ENCODE results near the gene SLC49A4.

SLC49A4 gene

GRCh38 chr3:122882361-122882947 lies 87.6 kb downstream of the SLC49A4 start:
- 86 to 92% methylated on average over 2 of the region's 2 CpGs for WGBS, 2 experiments
- Histone ChIP-seq H3K4me3 (ENCODE audit: insufficient read depth, low read depth, low read length) (no peak overlapping the region), H3K36me3 (ENCODE audit: control insufficient read depth, insufficient read depth, low read length) (no peaks in the 10 kb centered on the region), H3K27ac (ENCODE audit: insufficient read depth, low read depth, low read length, poor library complexity, severe bottlenecking) (no peak overlapping the region), H3K27me3 (ENCODE audit: control insufficient read depth, insufficient read depth, low read length, poor library complexity, severe bottlenecking) (no peaks in the 10 kb centered on the region), H3K4me1 (ENCODE audit: control insufficient read depth, insufficient read depth, low read length) (no peaks in the 10 kb centered on the region), H3K9me3 (ENCODE audit: control insufficient read depth, low read length) (no peaks in the 10 kb centered on the region)

- no peaks in the 10 kb centered on the region for H3K27me3 ChIP-seq (ENCODE audit: control insufficient read depth, insufficient read depth, low read length, poor library complexity, severe bottlenecking)
- no peaks in the 10 kb centered on the region for H3K36me3 ChIP-seq (ENCODE audit: control insufficient read depth, insufficient read depth, low read length)
- no peak overlapping the region for H3K4me3 ChIP-seq (ENCODE audit: insufficient read depth, low read depth, low read length)
- H3K27ac ChIP-seq (ENCODE audit: insufficient read depth, low read depth, low read length, poor library complexity, severe bottlenecking), result no peak overlapping the region
- no peaks in the 10 kb centered on the region for H3K4me1 ChIP-seq (ENCODE audit: control insufficient read depth, insufficient read depth, low read length)
- 94 to 96% methylated on average over 4 of the region's 4 CpGs for WGBS, 2 experiments
- no peaks in the 10 kb centered on the region for H3K9me3 ChIP-seq (ENCODE audit: control insufficient read depth, low read length)
Measured at GRCh38 chr3:122886251-122886650, 91.4 kb downstream of the SLC49A4 start.

GRCh38 chr3:122886946-122887345 lies 92.1 kb downstream of the SLC49A4 start:
- Histone ChIP-seq H3K36me3 (ENCODE audit: control insufficient read depth, insufficient read depth, low read length) (no peaks in the 10 kb centered on the region), H3K27me3 (ENCODE audit: control insufficient read depth, insufficient read depth, low read length, poor library complexity, severe bottlenecking) (no peaks in the 10 kb centered on the region), H3K9me3 (ENCODE audit: control insufficient read depth, low read length) (no peaks in the 10 kb centered on the region), H3K4me1 (ENCODE audit: control insufficient read depth, insufficient read depth, low read length) (no peaks in the 10 kb centered on the region), H3K4me3 (ENCODE audit: insufficient read depth, low read depth, low read length) (no peak overlapping the region), H3K27ac (ENCODE audit: insufficient read depth, low read depth, low read length, poor library complexity, severe bottlenecking) (no peak overlapping the region)
- WGBS, 2 experiments, result 89 to 96% methylated on average over 4 of the region's 4 CpGs

DNA sequence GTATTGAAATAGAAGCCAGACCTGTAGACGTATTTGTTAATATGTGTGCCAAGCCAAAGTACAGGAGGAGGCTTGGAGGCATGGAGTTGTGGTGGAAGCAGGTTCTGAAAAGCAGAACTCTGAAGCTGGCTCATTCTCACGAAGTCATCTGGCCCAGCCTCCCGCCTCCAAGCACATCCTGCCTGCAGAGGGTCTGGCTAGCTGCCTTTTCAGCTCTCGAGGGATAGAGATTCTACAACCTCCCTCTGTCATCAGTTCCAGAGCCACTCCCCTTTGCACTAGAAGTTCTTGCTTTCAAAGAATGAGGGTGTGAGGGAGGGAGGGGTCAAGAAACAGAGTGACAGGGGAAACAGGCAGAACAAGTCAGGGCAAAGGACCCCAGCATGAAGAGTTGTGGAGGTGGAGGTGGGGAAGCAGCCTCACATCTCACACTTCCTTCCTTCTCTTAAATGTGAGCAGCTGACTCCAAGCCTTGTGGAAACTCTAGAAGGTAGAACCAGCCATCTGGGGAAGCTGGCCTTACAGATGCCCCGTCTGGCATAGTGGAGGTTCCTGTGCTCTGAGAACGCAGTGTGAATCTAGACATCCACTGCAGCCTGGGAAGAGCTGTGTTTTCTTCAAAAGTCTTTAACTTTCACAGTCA lies 95.3 kb downstream of the SLC49A4 start:
- Histone ChIP-seq H3K27ac (ENCODE audit: insufficient read depth, low read depth, low read length, poor library complexity, severe bottlenecking) (no peak overlapping the region), H3K4me3 (ENCODE audit: insufficient read depth, low read depth, low read length) (no peak overlapping the region), H3K36me3 (ENCODE audit: control insufficient read depth, insufficient read depth, low read length) (no peaks in the 10 kb centered on the region)

DNA sequence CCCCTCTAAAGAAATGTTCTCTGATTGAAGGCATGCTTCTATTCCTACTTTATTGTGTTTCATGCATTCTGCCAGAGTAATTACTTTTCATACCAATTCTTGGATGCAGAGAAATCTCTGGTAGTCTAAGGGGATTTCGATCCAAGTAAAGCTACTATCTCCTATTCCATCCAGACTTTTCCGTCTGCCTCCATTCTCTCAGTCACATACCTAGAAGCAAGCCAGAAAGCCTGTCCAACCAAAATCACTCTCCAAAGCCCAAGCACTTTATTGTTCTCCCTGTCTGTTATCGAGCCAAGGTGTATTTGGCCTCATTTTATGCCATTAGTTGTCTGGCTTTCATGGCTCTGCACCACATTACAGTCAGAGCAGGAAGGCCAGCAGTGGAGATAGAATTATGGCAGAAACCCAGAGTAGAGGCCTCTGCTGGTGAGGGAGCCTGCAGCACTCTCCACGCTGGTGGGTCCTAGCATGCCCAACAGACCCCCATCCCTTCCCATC lies 95.9 kb downstream of the SLC49A4 start:
- WGBS, 2 experiments, result 96% methylated on average over 4 of the region's 4 CpGs
- H3K4me3 ChIP-seq (ENCODE audit: insufficient read depth, low read depth, low read length), result no peak overlapping the region
- H3K27me3 ChIP-seq (ENCODE audit: control insufficient read depth, insufficient read depth, low read length, poor library complexity, severe bottlenecking), result no peaks in the 10 kb centered on the region
- H3K9me3 ChIP-seq (ENCODE audit: control insufficient read depth, low read length), result no peaks in the 10 kb centered on the region
- no peak overlapping the region for H3K27ac ChIP-seq (ENCODE audit: insufficient read depth, low read depth, low read length, poor library complexity, severe bottlenecking)
- no peaks in the 10 kb centered on the region for H3K36me3 ChIP-seq (ENCODE audit: control insufficient read depth, insufficient read depth, low read length)
- H3K4me1 ChIP-seq (ENCODE audit: control insufficient read depth, insufficient read depth, low read length), result peaks cover 3% of the 10 kb centered on the region

More for the DNA sequence above, 95.3 kb downstream of the SLC49A4 start:
- WGBS, 2 experiments, result 68 to 72% methylated on average over 5 of the region's 6 CpGs
- Histone ChIP-seq H3K9me3 (ENCODE audit: control insufficient read depth, low read length) (no peaks in the 10 kb centered on the region), H3K27me3 (ENCODE audit: control insufficient read depth, insufficient read depth, low read length, poor library complexity, severe bottlenecking) (no peaks in the 10 kb centered on the region), H3K4me1 (ENCODE audit: control insufficient read depth, insufficient read depth, low read length) (peaks cover 3% of the 10 kb centered on the region)

- Histone ChIP-seq H3K4me1 (ENCODE audit: control insufficient read depth, insufficient read depth, low read length) (peaks cover 3% of the 10 kb centered on the region), H3K27me3 (ENCODE audit: control insufficient read depth, insufficient read depth, low read length, poor library complexity, severe bottlenecking) (no peaks in the 10 kb centered on the region), H3K27ac (ENCODE audit: insufficient read depth, low read depth, low read length, poor library complexity, severe bottlenecking) (no peak overlapping the region), H3K36me3 (ENCODE audit: control insufficient read depth, insufficient read depth, low read length) (no peaks in the 10 kb centered on the region), H3K9me3 (ENCODE audit: control insufficient read depth, low read length) (no peaks in the 10 kb centered on the region), H3K4me3 (ENCODE audit: insufficient read depth, low read depth, low read length) (no peak overlapping the region)
- WGBS, 2 experiments, result 95 to 96% methylated on average over 21 of the region's 21 CpGs
Measured at GRCh38 chr3:122892118-122892960, 97.5 kb downstream of the SLC49A4 start.

- no peaks in the 10 kb centered on the region for H3K36me3 ChIP-seq (ENCODE audit: control insufficient read depth, insufficient read depth, low read length)
- H3K27me3 ChIP-seq (ENCODE audit: control insufficient read depth, insufficient read depth, low read length, poor library complexity, severe bottlenecking), result no peaks in the 10 kb centered on the region
- H3K9me3 ChIP-seq (ENCODE audit: control insufficient read depth, low read length), result no peaks in the 10 kb centered on the region
- WGBS, 2 experiments, result 88 to 93% methylated on average over 8 of the region's 8 CpGs
- no peak overlapping the region for H3K4me3 ChIP-seq (ENCODE audit: insufficient read depth, low read depth, low read length)
- no peak overlapping the region for H3K27ac ChIP-seq (ENCODE audit: insufficient read depth, low read depth, low read length, poor library complexity, severe bottlenecking)
- peaks cover 3% of the 10 kb centered on the region for H3K4me1 ChIP-seq (ENCODE audit: control insufficient read depth, insufficient read depth, low read length)
Measured at GRCh38 chr3:122893282-122893681, 98.4 kb downstream of the SLC49A4 start.

- no peaks in the 10 kb centered on the region for H3K9me3 ChIP-seq (ENCODE audit: control insufficient read depth, low read length)
- H3K4me1 ChIP-seq (ENCODE audit: control insufficient read depth, insufficient read depth, low read length), result peaks cover 3% of the 10 kb centered on the region
- WGBS, 2 experiments, result 66 to 72% methylated on average over 17 of the region's 17 CpGs
- H3K4me3 ChIP-seq (ENCODE audit: insufficient read depth, low read depth, low read length), result no peak overlapping the region
- no peaks in the 10 kb centered on the region for H3K27me3 ChIP-seq (ENCODE audit: control insufficient read depth, insufficient read depth, low read length, poor library complexity, severe bottlenecking)
- H3K36me3 ChIP-seq (ENCODE audit: control insufficient read depth, insufficient read depth, low read length), result no peaks in the 10 kb centered on the region
- H3K27ac ChIP-seq (ENCODE audit: insufficient read depth, low read depth, low read length, poor library complexity, severe bottlenecking), result no peak overlapping the region
Measured at GRCh38 chr3:122893754-122894668, 99.1 kb downstream of the SLC49A4 start.

DNA sequence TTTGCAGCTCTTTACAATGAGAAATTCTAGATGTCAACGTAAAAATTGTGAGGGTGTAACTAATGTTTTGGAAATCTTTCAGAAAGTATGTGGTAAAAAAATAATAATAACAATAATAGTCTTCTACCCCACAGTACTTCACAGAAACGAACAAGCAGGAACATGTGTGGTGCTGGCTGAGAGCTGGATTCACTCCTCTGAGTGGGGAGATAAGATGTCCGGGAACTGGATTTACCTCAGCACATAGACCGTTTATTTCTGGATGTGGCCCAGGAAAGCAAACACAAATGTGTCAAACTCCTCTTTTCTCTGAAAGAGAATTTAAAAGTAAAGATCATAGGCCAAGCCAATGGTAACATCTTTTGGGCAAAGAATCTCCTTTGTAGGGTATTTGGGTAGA lies 103.4 kb downstream of the SLC49A4 start:
- H3K27ac ChIP-seq (ENCODE audit: insufficient read depth, low read depth, low read length, poor library complexity, severe bottlenecking), result no peak overlapping the region
- no peaks in the 10 kb centered on the region for H3K9me3 ChIP-seq (ENCODE audit: control insufficient read depth, low read length)
- no peak overlapping the region for H3K4me3 ChIP-seq (ENCODE audit: insufficient read depth, low read depth, low read length)
- 96 to 97% methylated on average over 3 of the region's 4 CpGs for WGBS, 2 experiments
- H3K36me3 ChIP-seq (ENCODE audit: control insufficient read depth, insufficient read depth, low read length), result no peaks in the 10 kb centered on the region
- H3K27me3 ChIP-seq (ENCODE audit: control insufficient read depth, insufficient read depth, low read length, poor library complexity, severe bottlenecking), result no peaks in the 10 kb centered on the region
- H3K4me1 ChIP-seq (ENCODE audit: control insufficient read depth, insufficient read depth, low read length), result peaks cover 3% of the 10 kb centered on the region
